ENCODE measurements around the gene ETV6. TPM values are rescaled to one million over a fixed set of nuclear protein-coding genes. Genes with fewer than 3 reads are reported as not detected.

The ETV6 gene
- total and polyA plus RNA-seq, 9 of the 15 experiments (the other 6 are each of a cell fraction or from before 2014, with no cell fraction given) = 0.81 to 12.7 (median 4.1) TPM

GRCh38 chr12:11798856-11799501, 149.5 kb downstream of the ETV6 start (continued):
- TF ChIP-seq TSHZ1 (CRISPR knock-in tag; IDR thresholded peaks at IDR 0.05) (no peak), SMARCE1 (IDR thresholded peaks at IDR 0.05) (peak; percentile 68), TRIM28 (IDR thresholded peaks at IDR 0.05) (no peak), NFE2 (IDR thresholded peaks at IDR 0.05; ENCODE audit: low read depth) (no peak), NR2F6 (CRISPR knock-in tag; IDR thresholded peaks at IDR 0.05) (no peak), MECOM (CRISPR knock-in tag; IDR thresholded peaks at IDR 0.05) (no peak), FOS (IDR thresholded peaks at IDR 0.05; ENCODE audit: extremely low read depth, insufficient read length) (no peak), ZNF175 (CRISPR knock-in tag; IDR thresholded peaks at IDR 0.05; ENCODE audit: low read depth) (no peak), CHD1 (IDR thresholded peaks at IDR 0.05; ENCODE audit: low read length) (no peak), IRF2 (CRISPR knock-in tag; IDR thresholded peaks at IDR 0.05) (no peak), COPS2 (conservative IDR thresholded peaks at IDR 0.05) (no peak), FOXK2 (conservative IDR thresholded peaks at IDR 0.05 in 1 of 2, IDR thresholded peaks at IDR 0.05 in 1 of 2; ENCODE audit: low read depth in 2 of 2) (peak in 1 of 2 experiments; percentile 37; a peak in 2 of 4 replicates), KLF16 (IDR thresholded peaks at IDR 0.05) (peak; percentile 67), FOSL1 (tag; conservative IDR thresholded peaks at IDR 0.05) (no peak), KDM2B (CRISPR knock-in tag; IDR thresholded peaks at IDR 0.05) (no peak), MXI1 (IDR thresholded peaks at IDR 0.05; ENCODE audit: low read depth, low read length) (no peak), SP2 (IDR thresholded peaks at IDR 0.05; ENCODE audit: extremely low read depth, low read depth, low read length, poor library complexity, severe bottlenecking) (no peak), GTF2A2 (tag; IDR thresholded peaks at IDR 0.05) (no peak), ASH1L (IDR thresholded peaks at IDR 0.05; ENCODE audit: borderline replicate concordance, low read depth, partially characterized antibody) (no peak), ZFX (CRISPR knock-in tag; IDR thresholded peaks at IDR 0.05) (no peak), ETV1 (tag; conservative IDR thresholded peaks at IDR 0.05; ENCODE audit: low read depth) (peak; percentile 99), MTA3 (IDR thresholded peaks at IDR 0.05; ENCODE audit: borderline replicate concordance) (no peak), ZNF830 (CRISPR knock-in tag; IDR thresholded peaks at IDR 0.05) (no peak)
- TF ChIP-seq, protein P1, sequence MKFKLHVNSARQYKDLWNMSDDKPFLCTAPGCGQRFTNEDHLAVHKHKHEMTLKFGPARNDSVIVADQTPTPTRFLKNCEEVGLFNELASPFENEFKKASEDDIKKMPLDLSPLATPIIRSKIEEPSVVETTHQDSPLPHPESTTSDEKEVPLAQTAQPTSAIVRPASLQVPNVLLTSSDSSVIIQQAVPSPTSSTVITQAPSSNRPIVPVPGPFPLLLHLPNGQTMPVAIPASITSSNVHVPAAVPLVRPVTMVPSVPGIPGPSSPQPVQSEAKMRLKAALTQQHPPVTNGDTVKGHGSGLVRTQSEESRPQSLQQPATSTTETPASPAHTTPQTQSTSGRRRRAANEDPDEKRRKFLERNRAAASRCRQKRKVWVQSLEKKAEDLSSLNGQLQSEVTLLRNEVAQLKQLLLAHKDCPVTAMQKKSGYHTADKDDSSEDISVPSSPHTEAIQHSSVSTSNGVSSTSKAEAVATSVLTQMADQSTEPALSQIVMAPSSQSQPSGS (CRISPR knock-in tag; IDR thresholded peaks at IDR 0.05) = no peak
- TF ChIP-seq, protein P2, sequence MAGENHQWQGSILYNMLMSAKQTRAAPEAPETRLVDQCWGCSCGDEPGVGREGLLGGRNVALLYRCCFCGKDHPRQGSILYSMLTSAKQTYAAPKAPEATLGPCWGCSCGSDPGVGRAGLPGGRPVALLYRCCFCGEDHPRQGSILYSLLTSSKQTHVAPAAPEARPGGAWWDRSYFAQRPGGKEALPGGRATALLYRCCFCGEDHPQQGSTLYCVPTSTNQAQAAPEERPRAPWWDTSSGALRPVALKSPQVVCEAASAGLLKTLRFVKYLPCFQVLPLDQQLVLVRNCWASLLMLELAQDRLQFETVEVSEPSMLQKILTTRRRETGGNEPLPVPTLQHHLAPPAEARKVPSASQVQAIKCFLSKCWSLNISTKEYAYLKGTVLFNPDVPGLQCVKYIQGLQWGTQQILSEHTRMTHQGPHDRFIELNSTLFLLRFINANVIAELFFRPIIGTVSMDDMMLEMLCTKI (IDR thresholded peaks at IDR 0.05; ENCODE audit: partially characterized antibody) = no peak
